Measurements from ENCODE around the gene ANKS1A.

Gene ANKS1A

DNA sequence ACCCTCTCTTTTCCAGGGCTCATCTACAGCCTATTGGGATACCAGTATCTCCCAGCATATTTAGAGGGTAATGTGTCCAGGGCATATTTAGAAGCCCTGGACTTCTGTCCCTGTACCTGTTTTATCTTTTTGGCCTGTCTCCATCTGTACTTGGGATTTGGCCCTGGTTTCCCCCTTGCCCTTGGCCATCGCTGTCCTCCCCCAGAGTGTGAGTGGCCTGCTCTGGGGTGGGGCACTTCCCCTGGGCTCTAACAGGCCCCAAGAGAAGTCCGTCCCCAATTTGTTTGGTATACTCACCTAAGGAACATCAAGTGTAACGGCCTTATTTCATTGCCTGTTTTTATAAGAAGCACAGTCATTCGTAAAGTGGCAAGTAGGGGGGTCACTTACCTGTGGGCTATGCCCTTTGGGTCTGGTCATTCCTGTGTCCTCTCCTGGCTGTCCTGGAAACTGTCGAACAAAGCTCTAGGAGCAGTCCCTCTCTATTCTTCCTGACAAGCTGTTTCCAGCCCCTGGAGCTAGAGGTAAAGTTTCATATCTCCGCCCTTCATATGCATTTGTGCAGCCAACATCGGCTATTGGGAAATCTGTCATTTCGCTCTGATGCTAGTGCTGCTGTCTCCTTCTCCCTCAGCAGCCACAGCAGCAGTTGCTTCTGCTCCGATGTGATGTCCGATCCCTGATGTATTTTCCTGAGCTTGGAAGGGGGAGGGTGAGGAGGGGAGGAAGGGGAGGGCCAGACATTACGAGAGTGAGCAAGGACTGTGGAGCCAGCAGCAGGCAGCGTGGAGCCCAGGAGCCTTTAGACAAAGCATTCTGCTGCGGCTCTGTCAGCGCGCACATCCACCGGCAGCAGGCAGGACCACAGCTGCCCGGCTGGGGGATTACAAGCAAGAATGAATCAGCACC is 168.6 kb downstream of the ANKS1A start:
- DNase-seq: no peak

GRCh38 chr6:35058358-35058675 is 169.3 kb downstream of the ANKS1A start:
- DNase-seq: no peak

DNA sequence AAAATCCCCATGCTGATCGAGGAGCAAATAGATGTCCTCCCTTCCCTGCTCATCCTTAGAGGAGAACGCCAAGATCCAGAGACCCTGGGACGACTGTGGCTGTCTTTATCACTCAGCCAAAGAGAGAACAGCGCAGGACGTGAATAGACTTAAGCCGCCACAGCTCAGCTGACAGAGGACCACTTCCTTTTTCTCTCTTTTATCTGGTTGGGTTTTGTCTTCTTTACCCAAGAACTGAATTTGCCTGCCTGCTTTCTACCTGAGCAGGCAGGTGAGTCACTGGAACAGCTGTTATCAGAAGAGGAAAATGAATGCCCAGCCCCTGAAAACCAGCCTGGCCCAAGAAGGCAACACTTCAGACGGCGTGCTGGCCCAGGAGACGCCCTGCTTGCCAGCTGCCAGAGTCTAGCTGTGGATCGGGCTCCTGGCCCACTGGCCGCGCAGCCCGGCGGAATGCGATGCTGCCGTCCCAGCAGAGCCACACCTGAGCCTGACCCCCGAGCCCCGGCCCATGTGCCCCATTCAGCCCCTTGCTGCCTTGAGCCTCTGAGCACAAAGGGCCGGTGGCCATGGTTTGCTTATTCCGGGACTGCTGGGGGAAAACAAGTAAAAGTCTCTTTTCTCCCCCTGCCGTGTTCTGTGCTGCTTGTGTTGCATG is 169.9 kb downstream of the ANKS1A start:
- no peak for DNase-seq

- no peak for DNase-seq
These were observed 170.7 kb downstream of the ANKS1A start for GRCh38 chr6:35059596-35060345.

- DNase-seq: no peak
These were observed 172.1 kb downstream of the ANKS1A start for GRCh38 chr6:35061102-35061615.

- DNase-seq: no peak
These were observed 172.8 kb downstream of the ANKS1A start for GRCh38 chr6:35061651-35062410.

GRCh38 chr6:35062676-35063574 is 173.9 kb downstream of the ANKS1A start:
- DNase-seq: no peak

GRCh38 chr6:35063701-35064280 is 174.7 kb downstream of the ANKS1A start:
- no peak for DNase-seq

DNA sequence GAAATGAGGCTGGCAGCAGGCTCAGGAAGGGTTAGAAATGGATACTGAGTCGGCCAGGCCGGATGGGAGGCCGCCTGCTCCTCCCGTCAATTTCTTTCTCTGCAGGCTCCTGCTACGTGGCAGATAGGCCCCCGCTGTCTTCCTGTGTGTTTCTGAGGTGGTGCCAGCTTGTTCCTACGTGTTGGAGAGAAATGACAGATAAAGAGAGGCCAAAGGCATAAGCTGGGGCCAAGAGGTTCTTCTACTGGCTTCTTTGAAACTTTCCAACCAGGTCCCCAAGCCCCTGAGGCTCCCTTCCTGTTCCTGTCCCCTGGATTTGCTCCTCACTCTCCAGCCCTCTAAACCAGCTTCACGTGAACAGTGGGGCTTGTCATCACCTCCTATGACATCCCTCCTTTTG is 175.2 kb downstream of the ANKS1A start:
- DNase-seq: no peak

GRCh38 chr6:35064757-35065440 is 175.8 kb downstream of the ANKS1A start:
- DNase-seq: no peak

DNA sequence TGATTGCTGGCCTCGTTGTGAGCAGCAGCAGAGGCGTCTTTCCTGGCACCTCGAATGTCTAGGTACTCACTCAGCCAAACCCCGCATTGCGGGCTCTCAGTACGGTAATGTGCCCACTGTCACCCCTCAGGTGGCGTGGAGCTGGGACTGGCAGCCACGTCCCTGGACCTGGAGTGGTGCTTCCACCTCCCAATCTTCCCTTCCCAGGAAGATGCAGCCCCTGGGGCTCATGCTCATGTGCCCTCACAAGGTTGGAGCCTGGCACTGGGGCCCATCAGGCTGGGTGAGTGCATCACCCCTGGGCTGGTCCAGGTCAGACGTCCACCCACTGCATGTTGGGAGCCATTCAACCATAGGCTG is 176.4 kb downstream of the ANKS1A start:
- no peak for DNase-seq

DNA sequence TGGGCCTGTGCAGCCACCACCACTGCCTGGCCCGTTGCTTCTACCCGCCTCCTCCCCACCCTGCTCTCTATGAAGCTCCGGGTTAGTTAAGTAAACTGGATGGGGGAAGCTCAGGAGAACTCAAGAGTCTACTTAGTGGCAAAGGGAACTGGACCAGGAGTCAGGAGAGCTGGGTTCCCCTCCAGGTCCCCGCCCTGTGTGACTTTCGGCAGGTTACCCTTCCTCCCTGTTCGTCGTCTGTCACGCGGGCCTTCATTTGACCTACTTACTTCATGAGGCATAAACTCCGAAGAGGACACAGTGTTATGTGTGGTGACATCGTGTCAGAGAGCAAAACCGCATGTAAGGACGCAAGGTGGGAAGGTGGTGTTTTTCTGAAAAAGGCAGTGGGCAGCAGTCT is 176.8 kb downstream of the ANKS1A start:
- DNase-seq: no peak

- DNase-seq: no peak
These were observed 178.2 kb downstream of the ANKS1A start for GRCh38 chr6:35067234-35067633.

DNA sequence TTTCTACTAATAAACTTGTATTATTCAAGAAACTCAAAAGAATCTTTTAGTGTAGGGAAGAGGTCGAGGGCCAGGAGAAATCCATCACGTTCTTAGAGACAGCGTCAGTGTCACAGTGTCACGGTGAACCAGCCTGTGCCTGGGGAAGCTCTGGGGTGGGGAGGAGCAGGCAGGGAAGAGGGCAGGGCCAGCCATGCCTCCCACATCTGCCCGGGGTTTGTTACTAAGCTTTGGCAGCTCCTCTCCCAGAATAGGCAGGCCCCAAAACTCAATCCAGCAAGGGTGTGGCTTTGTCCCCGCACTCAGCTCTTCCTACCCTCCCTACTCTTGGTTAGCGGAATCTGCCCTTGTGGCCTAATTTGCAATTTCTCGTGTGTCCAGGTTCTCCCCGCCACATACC is 179.2 kb downstream of the ANKS1A start:
- no peak for DNase-seq

DNA sequence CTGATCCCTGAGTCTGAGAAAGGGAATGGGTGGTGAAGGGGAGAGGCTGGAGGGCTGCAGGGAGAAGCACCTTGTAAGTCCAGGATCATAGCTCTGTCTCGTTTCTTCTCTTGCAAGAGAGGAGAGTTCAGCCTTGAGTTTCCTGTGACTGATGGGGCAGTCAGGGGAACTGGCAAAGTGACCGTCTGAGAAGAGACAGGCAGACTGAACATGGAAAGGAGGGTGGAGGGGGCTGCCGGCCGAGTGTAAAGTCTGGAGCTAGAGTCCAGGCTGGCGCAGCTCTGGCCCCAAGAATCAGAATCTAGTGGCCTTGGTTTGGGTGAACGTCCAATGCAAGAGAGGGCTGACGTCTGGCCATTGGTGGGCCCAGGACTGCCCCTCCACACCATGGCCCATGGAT is 179.6 kb downstream of the ANKS1A start:
- DNase-seq: no peak

GRCh38 chr6:35069262-35069661 is 180.2 kb downstream of the ANKS1A start:
- no peak for DNase-seq

DNA sequence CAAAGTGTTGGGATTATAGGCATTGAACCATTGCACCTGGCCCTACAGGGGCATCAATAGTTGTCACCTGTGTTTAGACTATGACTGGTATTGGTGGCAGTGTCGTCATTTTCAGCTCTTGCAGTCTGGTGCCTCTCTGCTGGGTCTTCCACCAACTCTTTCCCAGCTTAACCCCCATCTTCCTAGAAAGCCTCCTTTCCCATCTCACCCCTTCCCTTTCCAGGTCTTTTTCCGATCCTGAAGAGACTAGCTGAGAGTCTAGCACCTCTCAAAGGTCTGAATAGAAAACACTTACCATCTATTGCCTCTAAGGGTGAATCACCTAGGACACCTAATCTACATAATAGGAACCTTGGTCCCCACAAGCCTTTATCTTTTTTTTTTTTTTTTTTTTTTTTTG is 181.1 kb downstream of the ANKS1A start:
- no peak for DNase-seq

GRCh38 chr6:35071347-35071994 is 182.4 kb downstream of the ANKS1A start:
- no peak for DNase-seq

DNA sequence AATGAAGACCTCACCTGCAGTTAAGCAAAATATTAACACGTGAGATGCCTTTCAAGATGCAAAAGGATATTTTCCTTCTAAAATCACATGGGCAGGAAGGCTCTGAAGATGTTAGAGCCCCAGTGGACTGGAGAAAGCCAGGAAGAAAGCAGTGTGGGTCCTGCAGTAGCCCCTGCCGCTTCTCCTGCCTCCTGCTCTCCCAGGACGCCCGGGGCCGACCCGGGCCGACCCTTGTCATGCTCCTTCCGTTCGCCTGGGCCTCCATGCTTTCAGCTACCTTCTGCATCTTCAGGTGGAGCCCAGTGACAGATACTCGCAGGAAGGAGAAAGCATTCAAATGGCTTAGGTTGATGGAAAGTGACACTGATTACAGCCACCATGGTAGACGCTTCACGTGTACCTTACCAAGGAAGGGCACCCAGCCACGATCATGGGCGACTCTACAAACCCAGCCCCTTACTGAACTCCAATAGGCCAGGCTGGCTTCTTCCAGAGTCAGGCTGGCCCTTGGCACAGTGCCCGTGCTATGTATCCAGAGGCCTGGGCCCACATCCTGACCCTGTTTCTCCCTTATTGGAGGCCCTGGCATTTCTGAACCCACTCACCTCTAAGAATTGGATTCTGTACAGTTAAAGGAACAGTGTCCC is 183.1 kb downstream of the ANKS1A start:
- no peak for DNase-seq

DNA sequence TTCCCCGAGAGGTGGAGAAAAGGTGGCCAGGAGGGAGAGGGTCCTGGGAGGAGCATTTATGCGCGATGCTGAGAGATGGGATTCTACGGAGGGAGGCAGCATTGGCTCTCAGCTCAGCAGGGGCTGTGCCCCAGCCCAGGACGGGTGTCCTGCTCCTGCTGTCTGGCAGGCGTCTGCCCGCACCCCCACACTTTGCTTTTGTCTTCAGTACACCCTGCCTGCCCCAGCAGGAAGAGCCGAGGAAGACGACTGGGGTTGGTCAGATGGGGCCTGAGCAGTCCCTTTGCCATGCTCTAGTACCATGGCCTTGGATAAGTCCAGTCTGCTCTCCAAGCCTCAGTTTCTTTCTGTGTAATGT is 183.6 kb downstream of the ANKS1A start:
- no peak for DNase-seq

Data from NCI-H2107 (cell line).